ENCODE measurements around the gene ABCA7.

GRCh38 chr19:1015782-1016646 lies 23.9 kb upstream of the ABCA7 start:
- no peak for TF ChIP-seq CTCF (IDR thresholded peaks at IDR 0.05)
- TF ChIP-seq POLR2A (IDR thresholded peaks at IDR 0.05) = no peak
- no peak for TF ChIP-seq EP300 (IDR thresholded peaks at IDR 0.05)

Measured in sigmoid colon (tissue), 4 donors.